Lower lobe of right lung (tissue), 2 donors: ENCODE measurements around the gene ZFR. TPM values are rescaled to one million over a fixed set of nuclear protein-coding genes. Genes with fewer than 3 reads are reported as not detected.
A peak's percentile ranks its signal among the peaks of the same experiment; 100 is the strongest.
"Not testable (repeated sequence)": the region's sequence is repeated elsewhere in the genome, so short reads cannot be mapped to it uniquely, and the experiment has no call there.

Source experiments
- ATAC-seq, 2 donors: fragments of 200-7000 bp; cut with Tn5 transposase; one replicate each; pipeline ENCODE4 v1.9.1; 2020 to 2022; ENCODE audit warnings: mild to moderate bottlenecking in 2 of 2, moderate library complexity in 2 of 2
- DNase-seq: peaks from one replicate; pipeline ENCODE4 v3.0.0-alpha.2; 2020
- H3K27ac ChIP-seq: fragments of 200-600 bp; one replicate; pipeline ENCODE4 v1.8.0; 2022
- H3K27me3 ChIP-seq: fragments of 200-600 bp; one replicate; pipeline ENCODE4 v1.8.0; 2022; ENCODE audit warnings: low read depth
- H3K36me3 ChIP-seq: fragments of 200-600 bp; one replicate; pipeline ENCODE4 v1.8.0; 2022; ENCODE audit warnings: mild to moderate bottlenecking
- H3K4me1 ChIP-seq: fragments of 200-600 bp; one replicate; pipeline ENCODE4 v1.8.0; 2022
- H3K4me3 ChIP-seq: fragments of 200-600 bp; one replicate; pipeline ENCODE4 v1.8.0; 2022; ENCODE audit warnings: mild to moderate bottlenecking
- H3K9me3 ChIP-seq: fragments of 200-600 bp; one replicate; pipeline ENCODE4 v1.8.0; 2022
- CTCF ChIP-seq: fragments of 200-600 bp; IDR thresholded peaks from one replicate; pipeline ENCODE4 v1.8.0; 2022; ENCODE audit warnings: antibody characterized with exemption, mild to moderate bottlenecking
- intact Hi-C: fragments of 100-400 bp; cut with DNase I; formaldehyde crosslinking; loops from one replicate; pipeline ENCODE4 v1.11.0; 2022
- total RNA-seq: library from RNA; stranded (reverse); fragmentation: NEBNext Ultra II Directional; extraction: Animal tissue kit (Norgen Biotek cat#: 25700); gene quantifications from one replicate; pipeline ENCODE4 v1.2.1, GENCODE V29; 2021
- donor health status: DM: no; HTN: yes; CAD: no; lungs with severe emphysema.

Gene ZFR
- total RNA-seq, 1 donor from 2014 or later = 53.8 TPM

- DNase-seq = no peak
- Histone ChIP-seq H3K4me3 (no peak overlapping the region), H3K27me3 (no peaks in the 10 kb centered on the region), H3K9me3 (no peaks in the 10 kb centered on the region), H3K36me3 (no peaks in the 10 kb centered on the region), H3K4me1 (peaks cover 29% of the 10 kb centered on the region), H3K27ac (peak overlapping the region; percentile 4)
- intact Hi-C loops = no loop called here
- no peak for ATAC-seq
- no peak for TF ChIP-seq CTCF
These were observed 129.9 kb downstream of the ZFR start for GRCh38 chr5:32314658-32315057.

DNA sequence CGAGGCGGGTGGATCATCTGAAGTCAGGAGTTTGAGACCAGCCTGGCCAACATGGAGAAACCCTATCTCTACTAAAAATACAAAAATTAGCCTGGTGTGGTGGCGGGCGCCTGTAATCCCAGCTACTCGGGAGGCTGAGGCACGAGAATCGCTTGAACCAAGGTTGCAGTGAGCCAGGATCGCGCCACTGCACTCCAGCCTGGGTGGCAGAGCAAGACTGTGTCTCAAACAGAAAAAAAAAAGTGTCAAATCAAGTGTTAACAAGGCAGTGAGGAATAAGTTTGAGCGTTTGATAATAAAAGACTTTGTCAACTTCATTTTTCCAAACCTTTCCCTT is 130.4 kb downstream of the ZFR start:
- H3K27ac ChIP-seq = peak overlapping the region; percentile 4
- H3K9me3 ChIP-seq, H3K4me3 ChIP-seq, intact Hi-C loops, H3K36me3 ChIP-seq, H3K27me3 ChIP-seq, ATAC-seq, DNase-seq: not testable (repeated sequence)
- peaks cover 35% of the 10 kb centered on the region for H3K4me1 ChIP-seq

DNA sequence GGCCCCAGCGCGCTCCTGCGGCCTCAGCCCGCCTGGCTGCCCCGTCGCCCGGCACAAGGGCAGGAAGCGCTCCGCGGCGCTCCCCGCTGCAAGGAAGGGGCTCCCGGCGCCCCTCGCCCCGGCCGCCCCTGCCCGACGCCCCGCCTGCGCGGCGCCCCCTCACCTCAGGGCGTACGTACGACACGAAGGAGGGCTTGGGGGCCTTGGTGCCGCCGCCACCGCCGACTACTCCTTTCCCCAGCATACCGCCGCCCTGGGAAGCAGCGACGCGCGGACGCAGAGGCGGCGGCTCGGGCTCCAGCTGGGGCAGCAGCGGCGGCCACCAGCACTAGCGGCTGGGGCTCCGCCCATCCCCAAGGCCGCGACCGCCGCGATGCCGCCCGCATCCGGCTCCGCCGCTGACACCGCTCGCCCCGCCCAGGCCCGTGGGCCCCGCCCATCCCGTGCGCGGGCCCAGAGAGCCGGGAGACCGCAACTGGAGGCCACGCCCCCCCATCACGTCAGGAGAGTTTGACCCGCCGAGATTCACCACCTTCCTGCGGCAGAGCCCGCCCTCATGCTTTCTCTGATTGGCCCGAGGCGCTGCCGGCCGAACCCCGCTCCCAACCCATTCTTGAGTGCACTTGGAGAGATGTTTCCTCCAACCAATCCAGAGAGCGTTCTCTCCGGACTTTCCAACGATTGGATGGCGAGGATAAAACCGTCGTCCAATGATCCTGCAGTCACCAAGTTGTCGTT is 131.8 kb downstream of the ZFR start, which contains the start of gene MTMR12:
MTMR12 (minus strand) TSS at position 345 of the 738 bp plus-strand sequence; CDS start at position 244, 101 bp downstream.
- Histone ChIP-seq H3K4me1 (peaks cover 48% of the 10 kb centered on the region), H3K9me3 (no peaks in the 10 kb centered on the region), H3K4me3 (peak within 1 kb of the TSS; percentile 85), H3K27me3 (no peaks in the 10 kb centered on the region), H3K27ac (peak within 1 kb of the TSS; percentile 98), H3K36me3 (no peaks in the 10 kb centered on the region)
- TF ChIP-seq CTCF = no peak
- DNase-seq (peak; percentile 100), ATAC-seq (peak; percentile 97 to 99)
- intact Hi-C loops = no loop called here

- Histone ChIP-seq H3K4me1 (peaks cover 54% of the 10 kb centered on the region), H3K9me3 (no peaks in the 10 kb centered on the region), H3K4me3 (peak overlapping the region; percentile 85), H3K27ac (peak overlapping the region; percentile 98), H3K27me3 (no peaks in the 10 kb centered on the region), H3K36me3 (no peaks in the 10 kb centered on the region)
- no peak for TF ChIP-seq CTCF
- intact Hi-C loops = no loop called here
- DNase-seq (peak; percentile 85), ATAC-seq (peak; percentile 46 to 62)
These were observed 132.3 kb downstream of the ZFR start for GRCh38 chr5:32312197-32312594.

- ATAC-seq = no peak
- Histone ChIP-seq H3K4me3 (peak overlapping the region; percentile 85), H3K27ac (peak overlapping the region; percentile 98), H3K36me3 (no peaks in the 10 kb centered on the region), H3K27me3 (no peaks in the 10 kb centered on the region), H3K4me1 (peaks cover 55% of the 10 kb centered on the region), H3K9me3 (no peaks in the 10 kb centered on the region)
- no peak for TF ChIP-seq CTCF
- intact Hi-C loops = no loop called here
- no peak for DNase-seq
These were observed 132.9 kb downstream of the ZFR start for GRCh38 chr5:32311404-32312196.

- intact Hi-C loops = no loop called here
- ATAC-seq (no peak), DNase-seq (no peak)
- no peak overlapping the region for H3K27ac ChIP-seq
- H3K4me1 ChIP-seq = peaks cover 56% of the 10 kb centered on the region
- TF ChIP-seq CTCF = no peak
- no peaks in the 10 kb centered on the region for H3K27me3 ChIP-seq
- no peak overlapping the region for H3K4me3 ChIP-seq
- no peaks in the 10 kb centered on the region for H3K36me3 ChIP-seq
- H3K9me3 ChIP-seq = no peaks in the 10 kb centered on the region
These were observed 134.8 kb downstream of the ZFR start for GRCh38 chr5:32309761-32310160.
